H1 (cell line): ENCODE results near the gene FAM181A. TPM values are rescaled to one million over a fixed set of nuclear protein-coding genes. Genes with fewer than 3 reads are reported as not detected.

ENCODE experiments used
- CTCF ChIA-PET: fragments of 300-600 bp; sonication (Branson Sonifier 250); formaldehyde crosslinking; loops from one replicate; lab custom pipeline; 2021; ENCODE audit not compliant: partially characterized antibody; lab: Charles Lee
- POLR2A ChIA-PET: fragments of 300-600 bp; sonication (Branson Sonifier 250); formaldehyde crosslinking; loops from one replicate; lab custom pipeline; 2021; ENCODE audit warnings: inconsistent platforms; ENCODE audit not compliant: partially characterized antibody; lab: Charles Lee
- DNase-seq, 2 experiments: peaks; one replicate each; pipeline versions ENCODE4 v3.0.0 to v3.0.0-alpha.2; 2010 to 2022; ENCODE audit warnings: low spot score in 2 of 2, low read depth in 1 of 2, mixed read lengths in 1 of 2
- FAIRE-seq: peaks from 2 replicates; lab custom pipeline; 2011; peaks lifted over from hg19 to GRCh38; lab: Jason Lieb, UNC
- H2AFZ ChIP-seq: 2 replicates; pipeline ENCODE4 v1.8.1; 2012; ENCODE audit warnings: low read length, inconsistent platforms
- H2AK5ac ChIP-seq: 2 replicates; pipeline ENCODE4 v1.6.1; 2013; ENCODE audit warnings: low read depth, low read length
- H2BK120ac ChIP-seq: replicated peaks from 2 replicates; pipeline ENCODE3; 2013; ENCODE audit warnings: low read depth, low read length, inconsistent platforms
- H2BK12ac ChIP-seq: 2 replicates; pipeline ENCODE4 v1.6.1; 2013; ENCODE audit warnings: low read depth, low read length
- H2BK15ac ChIP-seq: 2 replicates; pipeline ENCODE4 v1.6.1; 2013; ENCODE audit warnings: low read length
- H2BK20ac ChIP-seq: 2 replicates; pipeline ENCODE4 v1.6.1; 2013; ENCODE audit warnings: low read length
- H2BK5ac ChIP-seq: 2 replicates; pipeline ENCODE4 v1.6.1; 2013; ENCODE audit warnings: low read depth, low read length
- H3K14ac ChIP-seq: 2 replicates; pipeline ENCODE4 v1.6.1; 2013; ENCODE audit warnings: inconsistent platforms; ENCODE audit not compliant: insufficient read length
- H3K18ac ChIP-seq: 2 replicates; pipeline ENCODE4 v1.6.1; 2013; ENCODE audit warnings: low read length; ENCODE audit errors: extremely low read depth
- H3K23ac ChIP-seq: 2 replicates; pipeline ENCODE4 v1.6.1; 2013; ENCODE audit warnings: inconsistent platforms; ENCODE audit not compliant: insufficient read length
- H3K23me2 ChIP-seq: 2 replicates; pipeline ENCODE4 v1.6.1; 2013; ENCODE audit warnings: low read depth, low read length
- H3K27ac ChIP-seq: 2 replicates; pipeline ENCODE4 v1.6.1; 2011; ENCODE audit warnings: low read depth, low read length, inconsistent platforms
- H3K27me3 ChIP-seq, 4 experiments: replicated peaks in 1 of 4; 1 replicate in 1 of 4; 2 replicates in 3 of 4; pipeline versions ENCODE4 v1.6.1 to v1.8.1; 2011 to 2013; ENCODE audit warnings: low read length in 3 of 4, mild to moderate bottlenecking in 3 of 4, inconsistent platforms in 2 of 4, mixed read lengths in 2 of 4, moderate library complexity in 1 of 4; ENCODE audit not compliant: control insufficient read depth in 3 of 4, insufficient read depth in 3 of 4; ENCODE audit errors: extremely low read depth in 1 of 4
- H3K36me3 ChIP-seq, 4 experiments: 2 replicates each; pipeline versions ENCODE4 v1.6.1 to v1.8.1; 2011 to 2013; ENCODE audit warnings: mild to moderate bottlenecking in 4 of 4, low read length in 3 of 4, moderate library complexity in 2 of 4, control low read depth in 1 of 4, inconsistent platforms in 1 of 4; ENCODE audit not compliant: insufficient read depth in 4 of 4, control insufficient read depth in 2 of 4
- H3K4ac ChIP-seq: replicated peaks from 2 replicates; pipeline ENCODE3; 2013; ENCODE audit warnings: low read length, low read depth, mixed read lengths, inconsistent platforms; ENCODE audit not compliant: insufficient read length
- H3K4me1 ChIP-seq, 4 experiments: replicated peaks in 1 of 4; 1 replicate in 1 of 4; 2 replicates in 3 of 4; pipeline versions ENCODE4 v1.6.1 to v1.8.1; 2011 to 2013; ENCODE audit warnings: low read length in 3 of 4, inconsistent platforms in 2 of 4, mixed read lengths in 1 of 4; ENCODE audit not compliant: insufficient read depth in 4 of 4, control insufficient read depth in 3 of 4
- H3K4me2 ChIP-seq, 2 experiments: 2 replicates each; pipeline versions ENCODE4 v1.6.1 to v1.8.1; 2011 to 2013; ENCODE audit warnings: low read depth in 2 of 2, low read length in 2 of 2, control low read depth in 1 of 2, inconsistent platforms in 1 of 2, mild to moderate bottlenecking in 1 of 2; ENCODE audit not compliant: insufficient read depth in 1 of 2
- H3K4me3 ChIP-seq, 4 experiments: fragments of 200-600, 300-600 bp in 1 of 4; sonication (generic), shearing (Covaris generic), sonication (Bioruptor Twin) in 1 of 4; 2 replicates each; pipeline versions ENCODE4 v1.5.1 to v1.8.1; 2011 to 2016; ENCODE audit warnings: low read length in 4 of 4, low read depth in 3 of 4, control low read depth in 2 of 4, inconsistent platforms in 2 of 4, mild to moderate bottlenecking in 2 of 4, mixed read lengths in 1 of 4, moderate library complexity in 1 of 4; ENCODE audit not compliant: insufficient read depth in 2 of 4; ENCODE audit errors: extremely low read depth in 1 of 4
- H3K56ac ChIP-seq: replicated peaks from 2 replicates; pipeline ENCODE3; 2013; ENCODE audit warnings: low read depth, mild to moderate bottlenecking, mixed read lengths, low read length, inconsistent platforms; ENCODE audit not compliant: insufficient read length
- H3K79me1 ChIP-seq: 2 replicates; pipeline ENCODE4 v1.6.1; 2013; ENCODE audit warnings: low read depth, low read length, control low read depth
- H3K79me2 ChIP-seq, 2 experiments: 2 replicates each; pipeline versions ENCODE4 v1.6.1 to v1.8.1; 2012 to 2013; ENCODE audit warnings: low read length in 2 of 2, mild to moderate bottlenecking in 2 of 2, inconsistent platforms in 1 of 2; ENCODE audit not compliant: insufficient read depth in 2 of 2, control insufficient read depth in 1 of 2
- H3K9ac ChIP-seq, 4 experiments: replicated peaks in 1 of 4; 1 replicate in 1 of 4; 2 replicates in 3 of 4; pipeline versions ENCODE4 v1.6.1 to v1.8.1; 2011 to 2013; ENCODE audit warnings: low read depth in 3 of 4, low read length in 3 of 4, control low read depth in 2 of 4, mild to moderate bottlenecking in 2 of 4, moderate library complexity in 2 of 4, inconsistent platforms in 1 of 4; ENCODE audit errors: extremely low read depth in 1 of 4
- H3K9me3 ChIP-seq, 2 experiments: 2 replicates each; pipeline versions ENCODE4 v1.6.1 to v1.8.1; 2012 to 2013; ENCODE audit warnings: mild to moderate bottlenecking in 2 of 2, moderate library complexity in 2 of 2, control low read depth in 1 of 2, inconsistent platforms in 1 of 2, low read depth in 1 of 2, low read length in 1 of 2, mixed read lengths in 1 of 2; ENCODE audit not compliant: insufficient read depth in 2 of 2
- H4K20me1 ChIP-seq, 2 experiments: replicated peaks in 1 of 2; 2 replicates each; pipeline versions ENCODE3 to v1.8.1; 2011 to 2013; ENCODE audit warnings: inconsistent platforms in 2 of 2, low read length in 2 of 2, mild to moderate bottlenecking in 1 of 2; ENCODE audit not compliant: insufficient read depth in 2 of 2, control insufficient read depth in 1 of 2
- H4K5ac ChIP-seq: 2 replicates; pipeline ENCODE4 v1.6.1; 2013; ENCODE audit warnings: low read length, low read depth, mixed read lengths, inconsistent platforms; ENCODE audit not compliant: insufficient read length
- H4K8ac ChIP-seq: 2 replicates; pipeline ENCODE4 v1.8.0; 2013; ENCODE audit warnings: mild to moderate bottlenecking, moderate library complexity, low read length, inconsistent platforms; ENCODE audit not compliant: insufficient read depth; ENCODE audit errors: extremely low read depth
- H4K91ac ChIP-seq: replicated peaks from 2 replicates; pipeline ENCODE3; 2013; ENCODE audit warnings: low read length, mixed read lengths, inconsistent platforms; ENCODE audit not compliant: insufficient read length
- BRCA1 ChIP-seq: IDR thresholded peaks from 2 replicates; pipeline ENCODE4 v1.6.1; 2012; ENCODE audit warnings: low read depth, low read length, improper control_type of control experiment
- CTBP2 ChIP-seq: IDR thresholded peaks from 2 replicates; pipeline ENCODE4 v1.7.0; 2011; ENCODE audit warnings: borderline replicate concordance, mild to moderate bottlenecking, moderate library complexity, mixed read lengths, low read length; ENCODE audit not compliant: insufficient read depth, insufficient read length
- EGR1 ChIP-seq: IDR thresholded peaks from 2 replicates; pipeline ENCODE4 v1.6.1; 2011; ENCODE audit warnings: low read depth, low read length, borderline replicate concordance
- MAX ChIP-seq: IDR thresholded peaks from 2 replicates; pipeline ENCODE4 v1.6.1; 2012; ENCODE audit warnings: inconsistent platforms
- PHF8 ChIP-seq: fragments of 200-600 bp; sonication (generic); conservative IDR thresholded peaks from 2 replicates; pipeline ENCODE4 v1.7.1; 2012; ENCODE audit warnings: low read depth, mild to moderate bottlenecking, inconsistent platforms, low read length, moderate library complexity
- POLR2A ChIP-seq, 2 experiments: IDR thresholded peaks; 1 replicate in 1 of 2; 2 replicates in 1 of 2; pipeline ENCODE4 v1.6.1; 2011; ENCODE audit warnings: low read depth in 2 of 2, low read length in 2 of 2, mild to moderate bottlenecking in 2 of 2; ENCODE audit errors: control extremely low read depth in 1 of 2
- RAD21 ChIP-seq, 2 experiments: IDR thresholded peaks in 1 of 2; conservative IDR thresholded peaks in 1 of 2; 2 replicates each; pipeline ENCODE4 v1.6.1; 2011; ENCODE audit warnings: low read depth in 2 of 2, low read length in 2 of 2, improper control_type of control experiment in 1 of 2, inconsistent platforms in 1 of 2, mild to moderate bottlenecking in 1 of 2, moderate library complexity in 1 of 2
- RNF2 ChIP-seq: fragments of 200-900, 300-1000 bp; sonication (generic); IDR thresholded peaks from 2 replicates; pipeline ENCODE4 v1.7.1; 2016; ENCODE audit warnings: borderline replicate concordance, low read depth, mild to moderate bottlenecking, antibody characterized with exemption, low read length; ENCODE audit not compliant: poor library complexity, severe bottlenecking; ENCODE audit errors: missing control alignments
- SP2 ChIP-seq: IDR thresholded peaks from 2 replicates; pipeline ENCODE4 v1.6.1; 2012; ENCODE audit warnings: mild to moderate bottlenecking, low read length, inconsistent platforms
- TBP ChIP-seq: IDR thresholded peaks from 2 replicates; pipeline ENCODE4 v1.6.1; 2011; ENCODE audit warnings: low read depth, low read length, improper control_type of control experiment
- YY1 ChIP-seq: IDR thresholded peaks from 2 replicates; pipeline ENCODE4 v1.6.1; 2011; ENCODE audit warnings: low read depth, mild to moderate bottlenecking, low read length
- WGBS, 2 experiments: shearing (Covaris generic) in 1 of 2; methylation state at CpG; one replicate each; pipeline versions ENCODE4 v1.1.6 to v1.1.7; 2013 to 2015; ENCODE audit warnings: low lambda C conversion rate in 2 of 2, mixed read lengths in 2 of 2, inconsistent platforms in 1 of 2, low coverage in 1 of 2, missing lambda C conversion rate in 1 of 2; ENCODE audit not compliant: insufficient replicate concordance in 2 of 2, insufficient coverage in 1 of 2, insufficient read length in 1 of 2; ENCODE audit errors: extremely low coverage in 1 of 2, missing lambda C conversion rate in 1 of 2; 5-methylcytosine and 5-hydroxymethylcytosine counted together
- polyA plus RNA-seq, 7 experiments: library from polyadenylated mRNA; depleted of rRNA in 3 of 7; stranded (reverse) in 5 of 7; unstranded in 2 of 7; fragments of >200 nt in 5 of 7; fragments of 200-250 nt in 2 of 7; gene quantifications; 1 replicate in 5 of 7; 2 replicates in 1 of 7; 4 replicates in 1 of 7; pipeline versions ENCODE4 v1.2.1 to v1.2.3, GENCODE V29; 2011 to 2013; ENCODE audit warnings: missing spikeins in 2 of 7, mixed read lengths in 2 of 7
- total RNA-seq: library from RNA; stranded (reverse); fragmentation: NEBNext Ultra II Directional; extraction: Animal tissue kit (Norgen Biotek cat#: 25700); gene quantifications from 2 replicates; pipeline ENCODE4 v1.2.1, GENCODE V29; 2021

FAM181A gene
- total and polyA plus RNA-seq, 2 of the 8 experiments (the other 6 are each of a cell fraction or from before 2014, with no cell fraction given): not detected

- no peaks in the 10 kb centered on the region for H3K36me3 ChIP-seq
- no peak overlapping the region for H3K14ac ChIP-seq
- H3K27me3 ChIP-seq: no peaks in the 10 kb centered on the region
- H4K5ac ChIP-seq: no peak overlapping the region
- 90% methylated on average over 25 of the region's 26 CpGs; no CpG with 5 or more reads in 1 of the 2 experiments for WGBS, 2 experiments
- no peak overlapping the region for H2BK12ac ChIP-seq
- no peak overlapping the region for H3K9ac ChIP-seq
- H2BK15ac ChIP-seq: no peak overlapping the region
- no peaks in the 10 kb centered on the region for H4K20me1 ChIP-seq
- H4K8ac ChIP-seq: no peak overlapping the region
- DNase-seq (no peak), FAIRE-seq (no peak)
- no peak overlapping the region for H3K27ac ChIP-seq
- H3K4me3 ChIP-seq: no peak overlapping the region
- no peaks in the 10 kb centered on the region for H3K23me2 ChIP-seq
- no peak overlapping the region for H2BK5ac ChIP-seq
- H3K4ac ChIP-seq: no peak overlapping the region
- H3K23ac ChIP-seq: no peak overlapping the region
- no peak overlapping the region for H3K18ac ChIP-seq
- POLR2A ChIA-PET: interaction anchor here (1.6 kb wide), 1 partner anchor 7 kb away, joined by 4 read pairs; no protein-coding TSS in a partner anchor
- H3K79me2 ChIP-seq: no peaks in the 10 kb centered on the region
- peaks cover 0 to 5% (median 0%) of the 10 kb centered on the region in 4 experiments; a peak in 1 of 7 replicates for H3K4me1 ChIP-seq
- CTCF ChIA-PET: interaction anchor here (1.0 to 3.7 kb wide), 2 partner anchors 9 to 279 kb away, joined by 3 to 29 read pairs; no protein-coding TSS in a partner anchor
- H3K56ac ChIP-seq: no peak overlapping the region
- no peaks in the 10 kb centered on the region for H3K79me1 ChIP-seq
- H4K91ac ChIP-seq: no peak overlapping the region
- no peak overlapping the region for H2AFZ ChIP-seq
- no peak overlapping the region for H2BK120ac ChIP-seq
- no peak overlapping the region for H2BK20ac ChIP-seq
- no peak overlapping the region for H3K4me2 ChIP-seq
- no peaks in the 10 kb centered on the region for H3K9me3 ChIP-seq
- no peak overlapping the region for H2AK5ac ChIP-seq
- TF ChIP-seq MAX (no peak), PHF8 (no peak), EGR1 (no peak), RNF2 (no peak), TBP (no peak), CTBP2 (no peak), BRCA1 (no peak), POLR2A (IDR thresholded peaks at IDR 0.05; ENCODE audit: control extremely low read depth in 1 of 2, low read depth in 2 of 2, low read length in 2 of 2) (no peak), SP2 (no peak), RAD21 (IDR thresholded peaks at IDR 0.05 in 1 of 2, conservative IDR thresholded peaks at IDR 0.05 in 1 of 2; ENCODE audit: low read depth in 2 of 2, low read length in 2 of 2) (no peak), YY1 (no peak)
Observed at GRCh38 chr14:93928184-93929047, 1.3 kb downstream of the FAM181A start.
